GM19238 (cell line): ENCODE data around the gene IL4.

Experiments
- DNase-seq: peaks from one replicate; pipeline ENCODE4 v3.0.0; 2011; ENCODE audit warnings: low spot score; ENCODE audit not compliant: insufficient read length

IL4 gene

GRCh38 chr5:132658381-132659302 is 15.1 kb upstream of the IL4 start:
- DNase-seq: no peak

- no peak for DNase-seq
These were observed 13.9 kb upstream of the IL4 start for GRCh38 chr5:132659598-132660493.

GRCh38 chr5:132661231-132662003 is 12.4 kb upstream of the IL4 start:
- DNase-seq: no peak

GRCh38 chr5:132662004-132662401 is 11.8 kb upstream of the IL4 start:
- DNase-seq: no peak

GRCh38 chr5:132662925-132663770 is 10.6 kb upstream of the IL4 start:
- peak; percentile 80 for DNase-seq

GRCh38 chr5:132663771-132664695 is 9.8 kb upstream of the IL4 start:
- peak; percentile 68 for DNase-seq

- no peak for DNase-seq
These were observed 9.0 kb upstream of the IL4 start for GRCh38 chr5:132664696-132665209.

- DNase-seq: no peak
These were observed 8.2 kb upstream of the IL4 start for GRCh38 chr5:132665574-132666080.

- DNase-seq: no peak
These were observed 7.3 kb upstream of the IL4 start for GRCh38 chr5:132666310-132667123.

- no peak for DNase-seq
These were observed 6.5 kb upstream of the IL4 start for GRCh38 chr5:132667309-132667708.

- DNase-seq: no peak
These were observed 5.8 kb upstream of the IL4 start for GRCh38 chr5:132667761-132668705.

GRCh38 chr5:132668706-132669454 is 4.9 kb upstream of the IL4 start:
- DNase-seq: no peak

- no peak for DNase-seq
These were observed 4.4 kb upstream of the IL4 start for GRCh38 chr5:132669455-132669820.

- no peak for DNase-seq
These were observed 3.6 kb upstream of the IL4 start for GRCh38 chr5:132669966-132670882.

- DNase-seq: no peak
These were observed 2.8 kb upstream of the IL4 start for GRCh38 chr5:132671000-132671399.
